H9 (cell line): ENCODE data around the gene TMEM176B. TPM values are rescaled to one million over a fixed set of nuclear protein-coding genes. Genes with fewer than 3 reads are reported as not detected.

Experiments used
- DNase-seq: peaks from one replicate; pipeline ENCODE4 v3.0.0-alpha.2; 2017
- H2AFZ ChIP-seq: one replicate; pipeline ENCODE4 v1.6.1; 2013; ENCODE audit warnings: mild to moderate bottlenecking, low read length, control low read depth, moderate library complexity
- H2AK5ac ChIP-seq: 2 replicates; pipeline ENCODE4 v1.6.1; 2013; ENCODE audit warnings: low read length, control low read depth, mixed read lengths; ENCODE audit not compliant: insufficient read length
- H2BK120ac ChIP-seq: one replicate; pipeline ENCODE4 v1.6.1; 2013; ENCODE audit warnings: low read depth, mild to moderate bottlenecking, low read length, control low read depth, inconsistent platforms; ENCODE audit not compliant: poor library complexity, severe bottlenecking
- H2BK12ac ChIP-seq: 2 replicates; pipeline ENCODE4 v1.6.1; 2013; ENCODE audit warnings: low read length, control low read depth, mixed read lengths, low read depth; ENCODE audit not compliant: insufficient read length
- H2BK15ac ChIP-seq: 2 replicates; pipeline ENCODE4 v1.6.1; 2013; ENCODE audit warnings: low read depth, low read length, control low read depth
- H2BK20ac ChIP-seq: one replicate; pipeline ENCODE4 v1.6.1; 2013; ENCODE audit warnings: low read depth, mild to moderate bottlenecking, low read length, control low read depth, inconsistent platforms; ENCODE audit not compliant: poor library complexity, severe bottlenecking
- H2BK5ac ChIP-seq: 2 replicates; pipeline ENCODE4 v1.6.1; 2013; ENCODE audit warnings: low read length, control low read depth, mixed read lengths; ENCODE audit not compliant: insufficient read length
- H3K14ac ChIP-seq: 2 replicates; pipeline ENCODE4 v1.6.1; 2013; ENCODE audit warnings: low read length, control low read depth; ENCODE audit not compliant: insufficient read depth
- H3K18ac ChIP-seq: 2 replicates; pipeline ENCODE4 v1.6.1; 2013; ENCODE audit warnings: low read depth, mild to moderate bottlenecking, mixed read lengths, low read length, control low read depth; ENCODE audit not compliant: insufficient read length
- H3K23ac ChIP-seq: 2 replicates; pipeline ENCODE4 v1.6.1; 2013; ENCODE audit warnings: low read length, control low read depth, mixed read lengths, low read depth; ENCODE audit not compliant: insufficient read length
- H3K23me2 ChIP-seq: 2 replicates; pipeline ENCODE4 v1.6.1; 2013; ENCODE audit warnings: low read depth, mild to moderate bottlenecking, mixed read lengths, low read length, control low read depth; ENCODE audit not compliant: insufficient read length, poor library complexity, severe bottlenecking
- H3K27ac ChIP-seq: 2 replicates; pipeline ENCODE4 v1.5.1; 2013; ENCODE audit warnings: low read length, control low read depth, mixed read lengths, low read depth; ENCODE audit not compliant: insufficient read length
- H3K27me3 ChIP-seq: 2 replicates; pipeline ENCODE4 v1.6.1; 2013; ENCODE audit warnings: low read length, control low read depth, inconsistent platforms; ENCODE audit not compliant: insufficient read depth
- H3K4ac ChIP-seq: 2 replicates; pipeline ENCODE4 v1.6.1; 2013; ENCODE audit warnings: low read depth, mild to moderate bottlenecking, control low read depth, inconsistent platforms, low read length, moderate library complexity
- H3K4me1 ChIP-seq: 2 replicates; pipeline ENCODE4 v1.6.1; 2013; ENCODE audit warnings: low read length, control low read depth, inconsistent platforms; ENCODE audit not compliant: insufficient read depth
- H3K4me2 ChIP-seq: 2 replicates; pipeline ENCODE4 v1.6.1; 2013; ENCODE audit warnings: low read length, control low read depth, mixed read lengths; ENCODE audit not compliant: insufficient read length, insufficient read depth
- H3K56ac ChIP-seq: 2 replicates; pipeline ENCODE4 v1.6.1; 2013; ENCODE audit warnings: low read depth, mild to moderate bottlenecking, mixed read lengths, low read length, control low read depth; ENCODE audit not compliant: insufficient read length
- H3K79me1 ChIP-seq: 2 replicates; pipeline ENCODE4 v1.6.1; 2013; ENCODE audit warnings: low read depth, mild to moderate bottlenecking, moderate library complexity, low read length, control low read depth, inconsistent platforms; ENCODE audit not compliant: insufficient read depth, poor library complexity, severe bottlenecking
- H3K79me2 ChIP-seq: 2 replicates; pipeline ENCODE4 v1.6.1; 2013; ENCODE audit warnings: low read length, control low read depth, inconsistent platforms; ENCODE audit not compliant: insufficient read depth
- H3K9ac ChIP-seq: 2 replicates; pipeline ENCODE4 v1.6.1; 2013; ENCODE audit warnings: low read length, control low read depth, mixed read lengths; ENCODE audit not compliant: insufficient read length; ENCODE audit errors: extremely low read depth
- H3K9me3 ChIP-seq: one replicate; pipeline ENCODE4 v1.6.1; 2013; ENCODE audit warnings: low read depth, low read length, inconsistent platforms; ENCODE audit not compliant: control insufficient read depth
- H3T11ph ChIP-seq: one replicate; pipeline ENCODE4 v1.6.1; 2013; ENCODE audit warnings: mild to moderate bottlenecking, low read length, control low read depth, inconsistent platforms
- H4K20me1 ChIP-seq: one replicate; pipeline ENCODE4 v1.6.1; 2013; ENCODE audit not compliant: control insufficient read depth, insufficient read length, insufficient read depth
- H4K5ac ChIP-seq: 2 replicates; pipeline ENCODE4 v1.6.1; 2013; ENCODE audit warnings: low read depth, mild to moderate bottlenecking, mixed read lengths, low read length, control low read depth; ENCODE audit not compliant: insufficient read length
- H4K8ac ChIP-seq: replicated peaks from 2 replicates; pipeline ENCODE4 v1.6.1; 2013; ENCODE audit warnings: low read length, control low read depth, mixed read lengths, low read depth; ENCODE audit not compliant: insufficient read length
- H4K91ac ChIP-seq: 2 replicates; pipeline ENCODE4 v1.6.1; 2013; ENCODE audit warnings: low read depth, mild to moderate bottlenecking, moderate library complexity, mixed read lengths, low read length, control low read depth; ENCODE audit not compliant: insufficient read length
- H3K27ac Mint-ChIP-seq, 3 experiments: 2 replicates in 2 of 3; 3 replicates in 1 of 3; pipeline ENCODE4 v1.8.0; 2020 to 2021; ENCODE audit warnings: mixed read lengths in 3 of 3, mild to moderate bottlenecking in 1 of 3, moderate library complexity in 1 of 3
- H3K27me3 Mint-ChIP-seq: 2 replicates; pipeline ENCODE4 v1.8.0; 2021; ENCODE audit warnings: low read depth, mild to moderate bottlenecking, moderate library complexity, mixed read lengths
- H3K36me3 Mint-ChIP-seq, 3 experiments: 2 replicates in 2 of 3; 3 replicates in 1 of 3; pipeline ENCODE4 v1.8.0; 2020 to 2021; ENCODE audit warnings: low read depth in 3 of 3, mixed read lengths in 3 of 3; ENCODE audit not compliant: insufficient read depth in 1 of 3
- H3K4me1 Mint-ChIP-seq, 2 experiments: 2 replicates each; pipeline ENCODE4 v1.8.0; 2020; ENCODE audit warnings: mixed read lengths in 2 of 2
- H3K4me3 Mint-ChIP-seq, 2 experiments: 2 replicates in 1 of 2; 3 replicates in 1 of 2; pipeline ENCODE4 v1.8.0; 2020 to 2021; ENCODE audit warnings: mild to moderate bottlenecking in 2 of 2, mixed read lengths in 2 of 2, moderate library complexity in 1 of 2
- H3K9me3 Mint-ChIP-seq, 2 experiments: 2 replicates in 1 of 2; 3 replicates in 1 of 2; pipeline ENCODE4 v1.8.0; 2020; ENCODE audit warnings: mild to moderate bottlenecking in 2 of 2, mixed read lengths in 2 of 2, moderate library complexity in 1 of 2
- CTCF ChIP-seq: fragments of 200-600 bp; sonication (generic); conservative IDR thresholded peaks from 3 replicates; pipeline ENCODE4 v1.8.0; 2021; ENCODE audit warnings: antibody characterized with exemption, mild to moderate bottlenecking
- WGBS: extraction: QIAGEN DNeasy Blood & Tissue Kit; methylation state at CpG from one replicate; pipeline ENCODE4 v1.1.7; 2013; ENCODE audit warnings: missing lambda C conversion rate, low lambda C conversion rate, mixed read lengths; ENCODE audit not compliant: insufficient read length; ENCODE audit errors: extremely low coverage; 5-methylcytosine and 5-hydroxymethylcytosine counted together
- total RNA-seq: library from RNA; stranded (reverse); gene quantifications from 2 replicates; pipeline ENCODE4 v1.2.1, GENCODE V29; 2021

TMEM176B gene
- total RNA-seq, 1 experiment from 2014 or later = 0.85 TPM

- H3K36me3 Mint-ChIP-seq = no peaks in the 10 kb centered on the region
- TF ChIP-seq CTCF = no peak
These were observed 40.7 kb downstream of the TMEM176B start for GRCh38 chr7:150759479-150759878.

More at GRCh38 chr7:150759479-150759878, 40.7 kb downstream of the TMEM176B start:
- H2BK12ac ChIP-seq = no peak overlapping the region
- peaks cover 67% of the 10 kb centered on the region for H3K27me3 Mint-ChIP-seq
- H3K27me3 ChIP-seq = no peaks in the 10 kb centered on the region; the same call in 1 of the 2 replicates
- H3K27ac Mint-ChIP-seq = no peak overlapping the region
- H4K5ac ChIP-seq = no peak overlapping the region
- no peak overlapping the region for H2BK5ac ChIP-seq
- H2BK20ac ChIP-seq = no peak overlapping the region
- no peak overlapping the region for H2BK120ac ChIP-seq
- H3K4me2 ChIP-seq = no peak overlapping the region
- WGBS = no CpG with 5 or more reads among the region's 1 CpG
- H3K56ac ChIP-seq = no peak overlapping the region
- H3K27ac ChIP-seq = no peak overlapping the region
- no peak overlapping the region for H2AK5ac ChIP-seq
- no peak overlapping the region for H3K4ac ChIP-seq
- no peaks in the 10 kb centered on the region for H3K9me3 ChIP-seq
- no peak for DNase-seq
- no peak overlapping the region for H3T11ph ChIP-seq
- H3K9ac ChIP-seq = no peak overlapping the region
- no peaks in the 10 kb centered on the region for H3K4me1 Mint-ChIP-seq
- no peaks in the 10 kb centered on the region for H3K23me2 ChIP-seq
- H4K91ac ChIP-seq = no peak overlapping the region
- H3K79me2 ChIP-seq = no peaks in the 10 kb centered on the region
- H3K9me3 Mint-ChIP-seq = peaks cover 4 to 5% of the 10 kb centered on the region in 2 experiments; a peak in 2 of 5 replicates
- H3K4me3 Mint-ChIP-seq = no peak overlapping the region
- H3K14ac ChIP-seq = no peak overlapping the region
- no peaks in the 10 kb centered on the region for H3K4me1 ChIP-seq
- no peak overlapping the region for H4K8ac ChIP-seq
- H3K18ac ChIP-seq = no peak overlapping the region
- no peaks in the 10 kb centered on the region for H4K20me1 ChIP-seq
- no peak overlapping the region for H2AFZ ChIP-seq
- no peak overlapping the region for H2BK15ac ChIP-seq
- no peaks in the 10 kb centered on the region for H3K79me1 ChIP-seq
- no peak overlapping the region for H3K23ac ChIP-seq
